Gastrocnemius medialis (tissue), 4 donors: Measurements from ENCODE around the gene RCL1. TPM values are rescaled to one million over a fixed set of nuclear protein-coding genes. Genes with fewer than 3 reads are reported as not detected.
A peak's percentile ranks its signal among the peaks of the same experiment; 100 is the strongest.

Source experiments
- ATAC-seq, 2 donors: fragments of 150-250 bp; one replicate each; pipeline ENCODE4 v1.9.1; 2016
- DNase-seq, 2 donors: peaks; one replicate each; pipeline ENCODE4 v3.0.0-alpha.2; 2019
- H3K27ac ChIP-seq, 4 donors: fragments of 200-600 bp; sonication (generic); 1 replicate in 1 of 4; 2 replicates in 3 of 4; pipeline ENCODE4 v1.5.1; 2016 to 2018; ENCODE audit warnings: mild to moderate bottlenecking in 2 of 4, moderate library complexity in 1 of 4
- H3K27me3 ChIP-seq, 3 donors: fragments of 200-600 bp; sonication (generic) in 2 of 3; 1 replicate in 1 of 3; 2 replicates in 2 of 3; pipeline versions ENCODE4 v1.5.1 to v1.6.0; 2016 to 2019; ENCODE audit warnings: mild to moderate bottlenecking in 1 of 3, moderate library complexity in 1 of 3
- H3K36me3 ChIP-seq, 2 donors: fragments of 200-600 bp; sonication (generic) in 1 of 2; one replicate each; pipeline ENCODE4 v1.5.1; 2017 to 2018
- H3K4me1 ChIP-seq, 2 donors: fragments of 200-600 bp; sonication (generic) in 1 of 2; one replicate each; pipeline ENCODE4 v1.5.1; 2016 to 2017; ENCODE audit warnings: mild to moderate bottlenecking in 2 of 2
- H3K4me3 ChIP-seq, 4 donors: fragments of 200-600 bp; sonication (generic) in 3 of 4; 1 replicate in 1 of 4; 2 replicates in 3 of 4; pipeline ENCODE4 v1.5.1; 2016 to 2019; ENCODE audit warnings: mild to moderate bottlenecking in 2 of 4
- H3K9me3 ChIP-seq, 3 donors: fragments of 200-600 bp; sonication (generic) in 2 of 3; 1 replicate in 1 of 3; 2 replicates in 2 of 3; pipeline ENCODE4 v1.5.1; 2016 to 2019
- POLR2A ChIP-seq, 2 donors: fragments of 450-650 bp; IDR thresholded peaks; one replicate each; pipeline ENCODE4 v1.6.1; 2017; ENCODE audit warnings: antibody characterized with exemption in 2 of 2, mild to moderate bottlenecking in 2 of 2, moderate library complexity in 2 of 2
- in situ Hi-C, 4 donors: fragments of 200-750 bp; cut with MboI; loops; one replicate each; pipeline versions ENCODE4 v1.15.0 to v1.8.0; 2017; ENCODE audit warnings: low sequenced_read_pairs in 4 of 4
- intact Hi-C: fragments of 100-400 bp; cut with DNase I; formaldehyde crosslinking; loops from one replicate; pipeline ENCODE4 v1.15.1; 2023; ENCODE audit warnings: low total_unique reads
- total RNA-seq, 4 donors: library from RNA; depleted of rRNA; stranded (reverse); fragments of >200 nt; gene quantifications; one replicate each; pipeline versions ENCODE4 v1.1.0 to v1.2.3, GENCODE V29; 2016
- TF ChIP-seq, protein P1 (sequence below), 5 experiments: fragments of 450-650 bp in 3 of 5; fragments of 200-600 bp in 2 of 5; sonication (generic) in 2 of 5; IDR thresholded peaks in 4 of 5; conservative IDR thresholded peaks in 1 of 5; 1 replicate in 4 of 5; 2 replicates in 1 of 5; pipeline ENCODE4 v1.5.1; 2016 to 2019; ENCODE audit warnings: antibody characterized with exemption in 5 of 5, mild to moderate bottlenecking in 3 of 5, moderate library complexity in 3 of 5

The RCL1 gene
- total RNA-seq, 4 donors from 2014 or later = 18.8 to 62.4 (median 26.2) TPM

DNA sequence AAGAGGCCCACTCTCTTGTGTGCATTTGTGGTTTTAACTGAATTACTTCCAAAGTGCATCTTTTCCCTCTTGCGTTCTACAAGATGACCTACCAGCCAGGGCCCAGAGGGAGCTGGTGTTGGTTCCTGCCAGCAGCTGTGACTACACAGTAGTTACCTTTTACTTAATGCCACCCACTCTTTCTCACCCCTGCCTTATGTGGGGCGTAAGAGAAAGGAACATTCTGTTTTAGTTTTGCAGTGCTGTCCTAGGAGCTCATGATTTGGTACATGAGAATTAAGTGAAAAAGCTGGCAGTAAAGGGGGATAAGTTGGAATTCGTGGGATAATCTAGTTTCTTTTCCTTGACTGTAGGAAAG is 45.4 kb downstream of the RCL1 start:
- no peak for ATAC-seq
- in situ Hi-C loops = no loop called here

DNA sequence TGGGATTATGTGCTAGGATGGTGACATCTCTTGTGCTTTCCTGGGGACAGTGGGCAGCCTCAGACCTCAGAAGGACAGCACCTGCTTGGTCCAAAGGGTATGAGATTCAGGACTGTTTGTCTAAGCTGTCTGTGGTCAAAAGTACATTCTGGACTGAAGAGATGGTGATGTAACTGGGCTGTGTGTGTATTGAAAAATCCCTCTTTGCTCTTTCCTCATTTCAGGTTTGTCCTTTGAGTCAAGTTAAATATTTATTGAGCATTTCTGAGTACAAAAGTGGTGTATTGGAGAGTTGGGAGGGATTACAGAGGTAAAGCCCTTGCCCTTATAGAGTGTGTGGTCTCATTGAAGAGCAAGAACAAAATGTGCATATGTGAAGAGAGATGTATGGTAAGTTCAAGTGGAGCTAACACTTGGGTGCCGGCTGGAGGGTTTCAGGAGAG is 46.7 kb downstream of the RCL1 start:
- Histone ChIP-seq H3K36me3 (peaks cover 0 to 33% of the 10 kb centered on the region in 2 donors), H3K27ac (peak overlapping the region in 2 of 4 donors; percentile 21 to 72), H3K27me3 (no peaks in the 10 kb centered on the region), H3K9me3 (no peaks in the 10 kb centered on the region), H3K4me3 (no peak overlapping the region), H3K4me1 (peaks cover 18 to 33% of the 10 kb centered on the region in 2 donors)
- in situ Hi-C loops = no loop called here
- no peak for DNase-seq
- intact Hi-C loops = no loop called here
- peak in 1 of 2 donors; percentile 57 for ATAC-seq
- TF ChIP-seq POLR2A (IDR thresholded peaks at IDR 0.05) = no peak
- TF ChIP-seq, protein P1, sequence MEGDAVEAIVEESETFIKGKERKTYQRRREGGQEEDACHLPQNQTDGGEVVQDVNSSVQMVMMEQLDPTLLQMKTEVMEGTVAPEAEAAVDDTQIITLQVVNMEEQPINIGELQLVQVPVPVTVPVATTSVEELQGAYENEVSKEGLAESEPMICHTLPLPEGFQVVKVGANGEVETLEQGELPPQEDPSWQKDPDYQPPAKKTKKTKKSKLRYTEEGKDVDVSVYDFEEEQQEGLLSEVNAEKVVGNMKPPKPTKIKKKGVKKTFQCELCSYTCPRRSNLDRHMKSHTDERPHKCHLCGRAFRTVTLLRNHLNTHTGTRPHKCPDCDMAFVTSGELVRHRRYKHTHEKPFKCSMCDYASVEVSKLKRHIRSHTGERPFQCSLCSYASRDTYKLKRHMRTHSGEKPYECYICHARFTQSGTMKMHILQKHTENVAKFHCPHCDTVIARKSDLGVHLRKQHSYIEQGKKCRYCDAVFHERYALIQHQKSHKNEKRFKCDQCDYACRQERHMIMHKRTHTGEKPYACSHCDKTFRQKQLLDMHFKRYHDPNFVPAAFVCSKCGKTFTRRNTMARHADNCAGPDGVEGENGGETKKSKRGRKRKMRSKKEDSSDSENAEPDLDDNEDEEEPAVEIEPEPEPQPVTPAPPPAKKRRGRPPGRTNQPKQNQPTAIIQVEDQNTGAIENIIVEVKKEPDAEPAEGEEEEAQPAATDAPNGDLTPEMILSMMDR (IDR thresholded peaks at IDR 0.05 in 4 of 5, conservative IDR thresholded peaks at IDR 0.05 in 1 of 5) = no peak

More for the DNA sequence above, 45.4 kb downstream of the RCL1 start:
- peak overlapping the region; percentile 12 to 72 (median 36) for H3K27ac ChIP-seq
- DNase-seq = no peak
- TF ChIP-seq, protein P1 (IDR thresholded peaks at IDR 0.05 in 4 of 5, conservative IDR thresholded peaks at IDR 0.05 in 1 of 5) = no peak
- TF ChIP-seq POLR2A (IDR thresholded peaks at IDR 0.05) = no peak
- intact Hi-C loops = no loop called here
- no peak overlapping the region for H3K4me3 ChIP-seq
- peaks cover 24 to 38% of the 10 kb centered on the region in 2 donors for H3K4me1 ChIP-seq
- H3K36me3 ChIP-seq = peaks cover 0 to 37% of the 10 kb centered on the region in 2 donors
- no peaks in the 10 kb centered on the region for H3K27me3 ChIP-seq
- no peaks in the 10 kb centered on the region for H3K9me3 ChIP-seq

DNA sequence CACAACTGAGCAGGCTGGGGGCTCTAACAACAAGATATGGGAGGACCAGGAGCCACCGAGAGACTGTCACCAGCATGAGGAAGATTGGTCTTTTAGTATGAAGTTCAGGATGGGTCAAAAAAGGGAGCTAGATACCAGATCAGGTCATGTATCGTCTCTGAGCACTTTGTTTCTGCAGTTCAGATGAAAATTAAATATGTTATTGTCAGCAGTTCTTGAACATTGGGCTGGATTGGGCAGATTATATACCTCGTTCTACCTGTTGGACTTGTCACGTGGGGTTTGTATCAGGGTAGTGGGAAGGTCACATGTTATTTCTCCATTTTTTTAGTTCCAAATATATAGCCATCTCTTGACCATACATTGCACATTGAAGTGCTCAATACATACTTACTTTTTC is 47.3 kb downstream of the RCL1 start:
- in situ Hi-C loops = no loop called here

DNA sequence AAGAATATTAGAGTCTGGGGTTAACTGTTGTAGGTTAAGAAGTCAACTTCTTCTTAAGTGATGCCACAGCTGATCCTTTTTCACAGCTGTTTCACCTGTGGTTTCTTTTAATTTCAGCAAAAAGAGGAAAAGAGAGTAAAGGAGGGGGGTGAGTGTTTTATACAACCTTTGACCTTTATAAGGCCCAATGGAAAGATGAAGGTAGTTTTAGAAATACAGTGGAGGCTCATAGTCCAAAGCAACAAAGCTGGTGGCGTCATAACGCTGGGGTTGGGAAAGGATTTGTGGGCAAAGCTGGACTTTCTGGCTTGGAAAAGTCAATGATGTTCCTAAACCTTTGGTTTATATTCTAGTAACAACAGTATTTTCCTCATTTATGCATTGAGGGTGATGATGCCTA is 49.5 kb downstream of the RCL1 start:
- no peak for ATAC-seq
- in situ Hi-C loops (no loop called here), intact Hi-C loops (no loop called here)
- peaks cover 0 to 47% of the 10 kb centered on the region in 2 donors for H3K36me3 ChIP-seq
- H3K9me3 ChIP-seq = no peaks in the 10 kb centered on the region
- H3K4me1 ChIP-seq = peaks cover 13 to 20% of the 10 kb centered on the region in 2 donors
- no peaks in the 10 kb centered on the region for H3K27me3 ChIP-seq
- no peak overlapping the region for H3K27ac ChIP-seq
- H3K4me3 ChIP-seq = no peak overlapping the region
- TF ChIP-seq, protein P1 (IDR thresholded peaks at IDR 0.05 in 4 of 5, conservative IDR thresholded peaks at IDR 0.05 in 1 of 5) = no peak
- no peak for DNase-seq

More for the DNA sequence above, 47.3 kb downstream of the RCL1 start:
- Histone ChIP-seq H3K27ac (peak overlapping the region in 1 of 4 donors; percentile 72), H3K27me3 (no peaks in the 10 kb centered on the region), H3K9me3 (no peaks in the 10 kb centered on the region), H3K36me3 (peaks cover 0 to 38% of the 10 kb centered on the region in 2 donors), H3K4me3 (no peak overlapping the region), H3K4me1 (peaks cover 18 to 33% of the 10 kb centered on the region in 2 donors)
- intact Hi-C loops = no loop called here
- TF ChIP-seq POLR2A (IDR thresholded peaks at IDR 0.05) = no peak
- TF ChIP-seq, protein P1 (IDR thresholded peaks at IDR 0.05 in 4 of 5, conservative IDR thresholded peaks at IDR 0.05 in 1 of 5) = no peak
- no peak for ATAC-seq
- no peak for DNase-seq

DNA sequence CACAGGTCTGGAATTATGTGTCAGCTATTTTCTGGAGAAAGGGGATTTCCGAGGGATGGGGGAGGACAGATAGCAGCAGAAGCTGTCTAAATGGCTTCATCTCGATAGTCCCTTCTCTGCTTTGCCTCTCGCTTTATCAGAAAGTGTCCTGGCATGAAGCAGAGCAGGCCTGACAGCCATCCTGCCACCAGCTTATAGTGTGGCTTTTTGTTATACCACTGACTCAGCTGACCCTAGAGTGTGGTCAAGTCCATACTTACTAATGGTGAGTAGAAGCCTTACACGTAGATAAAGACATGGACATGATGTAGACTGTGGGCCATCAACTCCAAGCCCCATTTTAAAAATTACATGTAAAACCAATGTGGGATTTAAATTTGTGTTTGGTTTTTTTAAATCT is 50.0 kb downstream of the RCL1 start:
- Histone ChIP-seq H3K9me3 (no peaks in the 10 kb centered on the region), H3K4me3 (no peak overlapping the region), H3K27ac (peak overlapping the region in 1 of 4 donors; percentile 26), H3K36me3 (peaks cover 0 to 47% of the 10 kb centered on the region in 2 donors), H3K4me1 (peaks cover 7 to 15% of the 10 kb centered on the region in 2 donors), H3K27me3 (no peaks in the 10 kb centered on the region)
- no peak for TF ChIP-seq POLR2A (IDR thresholded peaks at IDR 0.05)
- TF ChIP-seq, protein P1 (IDR thresholded peaks at IDR 0.05 in 4 of 5, conservative IDR thresholded peaks at IDR 0.05 in 1 of 5) = no peak
- in situ Hi-C loops (no loop called here), intact Hi-C loops (no loop called here)
- no peak for ATAC-seq
- DNase-seq = no peak
